ENCODE measurements around the gene TMEM217. TPM values are rescaled to one million over a fixed set of nuclear protein-coding genes. Genes with fewer than 3 reads are reported as not detected.

The TMEM217 gene
- total RNA-seq, 1 donor from 2014 or later, result 1.4 TPM

DNA sequence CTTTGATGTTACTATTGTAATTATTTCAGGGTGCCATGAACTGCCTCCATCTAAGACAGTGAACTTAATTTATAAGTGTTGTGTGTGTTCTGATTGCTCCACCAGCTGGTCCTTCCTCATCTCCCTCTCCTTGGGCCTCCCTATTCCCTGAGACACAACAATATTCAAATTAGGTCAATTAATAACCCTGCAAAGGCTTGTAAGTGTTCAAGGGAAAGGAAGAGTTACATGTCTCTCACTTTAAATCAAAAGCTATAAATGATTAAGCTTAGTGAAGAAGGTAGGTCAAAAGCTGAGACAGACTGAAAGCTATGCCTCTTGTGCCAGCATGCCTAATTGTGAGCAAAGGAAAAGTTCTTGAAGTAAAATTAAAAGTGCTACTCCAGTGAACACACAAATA lies 35.5 kb upstream of the TMEM217 start:
- no peak overlapping the region for H3K4me3 Mint-ChIP-seq (ENCODE audit: low read depth)
- H3K4me1 Mint-ChIP-seq (ENCODE audit: low read depth), result peaks cover 14% of the 10 kb centered on the region
- H3K9me3 Mint-ChIP-seq (ENCODE audit: low read depth), result peaks cover 3% of the 10 kb centered on the region
- no peaks in the 10 kb centered on the region for H3K27me3 Mint-ChIP-seq
- TF ChIP-seq, protein P1, sequence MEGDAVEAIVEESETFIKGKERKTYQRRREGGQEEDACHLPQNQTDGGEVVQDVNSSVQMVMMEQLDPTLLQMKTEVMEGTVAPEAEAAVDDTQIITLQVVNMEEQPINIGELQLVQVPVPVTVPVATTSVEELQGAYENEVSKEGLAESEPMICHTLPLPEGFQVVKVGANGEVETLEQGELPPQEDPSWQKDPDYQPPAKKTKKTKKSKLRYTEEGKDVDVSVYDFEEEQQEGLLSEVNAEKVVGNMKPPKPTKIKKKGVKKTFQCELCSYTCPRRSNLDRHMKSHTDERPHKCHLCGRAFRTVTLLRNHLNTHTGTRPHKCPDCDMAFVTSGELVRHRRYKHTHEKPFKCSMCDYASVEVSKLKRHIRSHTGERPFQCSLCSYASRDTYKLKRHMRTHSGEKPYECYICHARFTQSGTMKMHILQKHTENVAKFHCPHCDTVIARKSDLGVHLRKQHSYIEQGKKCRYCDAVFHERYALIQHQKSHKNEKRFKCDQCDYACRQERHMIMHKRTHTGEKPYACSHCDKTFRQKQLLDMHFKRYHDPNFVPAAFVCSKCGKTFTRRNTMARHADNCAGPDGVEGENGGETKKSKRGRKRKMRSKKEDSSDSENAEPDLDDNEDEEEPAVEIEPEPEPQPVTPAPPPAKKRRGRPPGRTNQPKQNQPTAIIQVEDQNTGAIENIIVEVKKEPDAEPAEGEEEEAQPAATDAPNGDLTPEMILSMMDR (IDR thresholded peaks at IDR 0.05; ENCODE audit: unreplicated experiment), result no peak
- no peak overlapping the region for H3K27ac Mint-ChIP-seq
- DNase-seq (ENCODE audit: low spot score, unreplicated experiment), result no peak
- peaks cover 37% of the 10 kb centered on the region for H3K36me3 Mint-ChIP-seq (ENCODE audit: insufficient read depth)

DNA sequence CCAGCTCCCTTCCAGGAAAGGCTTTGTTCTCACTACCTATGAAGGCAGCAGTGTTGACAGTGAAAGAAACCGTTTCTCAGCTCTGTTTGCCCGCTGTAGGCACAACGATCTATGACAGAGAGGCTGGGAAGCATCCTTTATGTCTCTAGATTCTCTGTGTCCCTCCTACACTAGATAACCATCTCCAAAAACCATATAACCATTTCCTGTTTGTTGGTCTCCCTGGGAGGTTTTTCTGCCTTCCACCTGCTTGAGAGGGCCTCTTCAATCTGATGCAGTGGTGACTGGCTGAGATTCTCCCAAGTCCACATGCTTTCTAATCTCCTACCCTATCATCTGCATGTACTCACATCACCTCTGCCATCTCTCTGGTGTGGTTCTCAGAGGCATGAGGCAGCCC lies 32.0 kb upstream of the TMEM217 start:
- H3K36me3 Mint-ChIP-seq (ENCODE audit: insufficient read depth), result peaks cover 31% of the 10 kb centered on the region
- no peak for DNase-seq (ENCODE audit: low spot score, unreplicated experiment)
- no peak overlapping the region for H3K4me3 Mint-ChIP-seq (ENCODE audit: low read depth)
- H3K27ac Mint-ChIP-seq, result no peak overlapping the region
- TF ChIP-seq, protein P1 (IDR thresholded peaks at IDR 0.05; ENCODE audit: unreplicated experiment), result no peak
- no peaks in the 10 kb centered on the region for H3K27me3 Mint-ChIP-seq
- no peaks in the 10 kb centered on the region for H3K9me3 Mint-ChIP-seq (ENCODE audit: low read depth)
- H3K4me1 Mint-ChIP-seq (ENCODE audit: low read depth), result peaks cover 14% of the 10 kb centered on the region

DNA sequence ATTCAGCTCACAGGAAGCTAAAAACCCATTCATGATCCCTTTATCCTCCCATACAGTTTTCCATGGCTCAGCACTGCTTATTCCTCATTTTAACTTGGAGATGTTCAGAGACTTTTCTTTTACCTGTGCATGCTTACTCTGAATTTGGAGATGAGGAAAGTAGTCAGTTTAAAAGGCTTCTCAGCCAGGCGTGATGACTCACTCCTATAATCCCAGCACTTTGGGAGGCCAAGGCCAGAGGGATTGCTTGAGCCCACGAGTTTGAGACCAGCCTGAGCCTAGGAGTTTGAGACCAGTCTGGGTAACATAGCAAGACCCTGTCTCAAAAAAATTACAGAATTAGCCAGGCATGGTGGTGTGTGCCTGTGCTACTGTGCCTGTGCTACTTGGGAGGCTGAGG lies 30.3 kb upstream of the TMEM217 start:
- Mint-ChIP-seq H3K36me3 (ENCODE audit: insufficient read depth) (peaks cover 23% of the 10 kb centered on the region), H3K4me1 (ENCODE audit: low read depth) (peaks cover 14% of the 10 kb centered on the region)

DNA sequence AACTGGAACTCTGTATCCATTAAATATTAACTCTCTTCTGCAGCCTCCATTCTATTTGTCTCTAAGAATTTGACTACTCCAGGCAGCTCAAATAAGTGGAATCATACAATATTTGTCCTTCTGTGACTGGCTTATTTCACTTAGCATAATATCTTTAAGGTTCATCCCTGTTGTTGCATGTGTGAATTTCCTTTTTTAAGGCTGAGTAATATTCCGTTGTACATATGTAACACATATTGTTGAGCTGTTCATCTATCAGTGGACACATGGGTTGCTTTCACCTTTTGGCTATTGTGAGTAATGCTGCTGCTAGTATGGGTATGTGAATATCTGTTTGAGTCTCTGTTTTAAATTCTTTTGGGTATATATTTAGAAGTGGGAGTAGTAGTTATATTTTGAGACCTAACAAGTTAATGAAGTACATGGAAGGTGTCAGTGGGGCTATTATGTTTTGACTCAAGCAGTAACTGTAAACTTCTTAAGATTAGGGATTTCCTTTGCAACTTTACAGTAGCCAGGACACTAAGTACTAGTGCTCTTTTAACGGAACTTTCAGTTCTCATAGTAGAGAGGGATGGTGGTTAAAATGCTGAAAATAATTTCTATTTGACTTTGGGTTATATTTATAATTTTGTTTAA lies 29.7 kb upstream of the TMEM217 start:
- Mint-ChIP-seq H3K4me1 (ENCODE audit: low read depth) (peaks cover 14% of the 10 kb centered on the region), H3K9me3 (ENCODE audit: low read depth) (no peaks in the 10 kb centered on the region), H3K27ac (no peak overlapping the region), H3K27me3 (no peaks in the 10 kb centered on the region), H3K36me3 (ENCODE audit: insufficient read depth) (peaks cover 22% of the 10 kb centered on the region), H3K4me3 (ENCODE audit: low read depth) (no peak overlapping the region)
- TF ChIP-seq, protein P1 (IDR thresholded peaks at IDR 0.05; ENCODE audit: unreplicated experiment), result no peak
- DNase-seq (ENCODE audit: low spot score, unreplicated experiment), result no peak

More for the DNA sequence above, 30.3 kb upstream of the TMEM217 start:
- TF ChIP-seq, protein P1 (IDR thresholded peaks at IDR 0.05; ENCODE audit: unreplicated experiment), result no peak
- Mint-ChIP-seq H3K4me3 (ENCODE audit: low read depth) (no peak overlapping the region), H3K27me3 (no peaks in the 10 kb centered on the region), H3K9me3 (ENCODE audit: low read depth) (no peaks in the 10 kb centered on the region), H3K27ac (no peak overlapping the region)
- no peak for DNase-seq (ENCODE audit: low spot score, unreplicated experiment)

DNA sequence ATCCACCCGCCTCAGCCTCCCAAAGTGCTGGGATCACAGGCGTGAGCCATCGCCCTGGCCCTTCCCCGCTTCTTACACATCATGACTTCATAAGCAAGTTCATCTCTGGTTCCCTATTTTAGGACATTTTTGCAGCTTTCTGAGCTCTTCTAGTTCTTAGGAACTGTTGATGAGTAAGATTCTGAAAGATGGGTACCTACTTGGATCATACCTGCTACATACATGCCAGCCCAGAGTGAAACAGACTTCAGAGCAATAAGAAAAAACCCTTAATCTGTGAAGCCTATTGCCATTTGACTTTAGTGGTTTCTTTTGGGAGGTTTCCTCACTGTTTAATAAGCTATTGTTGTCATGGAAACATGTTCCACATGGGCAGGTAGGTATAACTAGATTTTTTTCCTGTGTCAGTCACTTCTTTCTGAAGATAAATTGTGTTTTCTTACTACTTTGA lies 27.9 kb upstream of the TMEM217 start:
- TF ChIP-seq, protein P1 (IDR thresholded peaks at IDR 0.05; ENCODE audit: unreplicated experiment), result no peak
- H3K27ac Mint-ChIP-seq, result no peak overlapping the region
- peaks cover 17% of the 10 kb centered on the region for H3K36me3 Mint-ChIP-seq (ENCODE audit: insufficient read depth)
- H3K4me1 Mint-ChIP-seq (ENCODE audit: low read depth), result peaks cover 10% of the 10 kb centered on the region
- H3K4me3 Mint-ChIP-seq (ENCODE audit: low read depth), result no peak overlapping the region
- H3K27me3 Mint-ChIP-seq, result no peaks in the 10 kb centered on the region
- no peaks in the 10 kb centered on the region for H3K9me3 Mint-ChIP-seq (ENCODE audit: low read depth)
- DNase-seq (ENCODE audit: low spot score, unreplicated experiment), result no peak
